AG04449 (cell line): ENCODE measurements around the gene EHD2.

Experiments
- CTCF ChIA-PET: fragments of 350-600 bp; formaldehyde crosslinking; extraction: SDS; loops from one replicate; lab custom pipeline; 2021; ENCODE audit warnings: antibody characterized with exemption; lab: Yijun Ruan, JAX
- POLR2A ChIA-PET: fragments of 400-600, 350-600 bp; formaldehyde crosslinking; extraction: SDS; loops from one replicate; lab custom pipeline; 2020; ENCODE audit warnings: antibody characterized with exemption, inconsistent platforms; lab: Yijun Ruan, JAX
- DNase-seq: peaks from one replicate; pipeline ENCODE4 v3.0.0-alpha.2; 2010; ENCODE audit warnings: low read depth, low spot score
- H3K4me3 ChIP-seq: 2 replicates; pipeline ENCODE4 v1.5.1; 2011; ENCODE audit warnings: low read depth, mild to moderate bottlenecking, control low read depth, low read length
- CTCF ChIP-seq: IDR thresholded peaks from one replicate; pipeline ENCODE4 v1.5.1; 2011; ENCODE audit warnings: mild to moderate bottlenecking, moderate library complexity, low read length, control low read depth, inconsistent platforms; ENCODE audit not compliant: insufficient read depth; ENCODE audit errors: missing control alignments

EHD2 gene

GRCh38 chr19:47679922-47680857, 33.0 kb upstream of the EHD2 start:
- CTCF ChIA-PET, result interaction anchor here (1.4 kb wide), 1 partner anchor 243 kb away, joined by 3 read pairs; no protein-coding TSS in a partner anchor
- TF ChIP-seq CTCF, result no peak
- no peak for DNase-seq
- POLR2A ChIA-PET, result no interaction called here
- H3K4me3 ChIP-seq, result no peak overlapping the region

GRCh38 chr19:47680858-47681332, 32.3 kb upstream of the EHD2 start:
- CTCF ChIA-PET, result no interaction called here
- H3K4me3 ChIP-seq, result no peak overlapping the region
- DNase-seq, result no peak
- no peak for TF ChIP-seq CTCF
- POLR2A ChIA-PET, result no interaction called here

- no peak for DNase-seq
- POLR2A ChIA-PET, result no interaction called here
- CTCF ChIA-PET, result no interaction called here
- no peak overlapping the region for H3K4me3 ChIP-seq
- TF ChIP-seq CTCF, result no peak
Observed at GRCh38 chr19:47681388-47681787, 31.8 kb upstream of the EHD2 start.

GRCh38 chr19:47681936-47682335, 31.3 kb upstream of the EHD2 start:
- no peak for DNase-seq
- CTCF ChIA-PET, result no interaction called here
- no peak for TF ChIP-seq CTCF
- H3K4me3 ChIP-seq, result no peak overlapping the region
- POLR2A ChIA-PET, result no interaction called here

- POLR2A ChIA-PET, result interaction anchor here (0.7 kb wide), 1 partner anchor 19 kb away, joined by 3 read pairs; no protein-coding TSS in a partner anchor
- CTCF ChIA-PET, result interaction anchor here (0.6 kb wide), 1 partner anchor 21 kb away, joined by 3 read pairs; no protein-coding TSS in a partner anchor
- TF ChIP-seq CTCF, result no peak
- H3K4me3 ChIP-seq, result no peak overlapping the region
- DNase-seq, result no peak
Observed at GRCh38 chr19:47682939-47683338, 30.3 kb upstream of the EHD2 start.

- CTCF ChIA-PET, result interaction anchor here (1.2 to 4.4 kb wide), 5 partner anchors 12 to 251 kb away, joined by 3 to 24 read pairs (median 5); no protein-coding TSS in a partner anchor
- no peak for TF ChIP-seq CTCF
- no peak for DNase-seq
- POLR2A ChIA-PET, result no interaction called here
- no peak overlapping the region for H3K4me3 ChIP-seq
Observed at GRCh38 chr19:47686679-47687450, 26.4 kb upstream of the EHD2 start.
